ENCODE results near the gene NFYC.

NFYC gene

DNA sequence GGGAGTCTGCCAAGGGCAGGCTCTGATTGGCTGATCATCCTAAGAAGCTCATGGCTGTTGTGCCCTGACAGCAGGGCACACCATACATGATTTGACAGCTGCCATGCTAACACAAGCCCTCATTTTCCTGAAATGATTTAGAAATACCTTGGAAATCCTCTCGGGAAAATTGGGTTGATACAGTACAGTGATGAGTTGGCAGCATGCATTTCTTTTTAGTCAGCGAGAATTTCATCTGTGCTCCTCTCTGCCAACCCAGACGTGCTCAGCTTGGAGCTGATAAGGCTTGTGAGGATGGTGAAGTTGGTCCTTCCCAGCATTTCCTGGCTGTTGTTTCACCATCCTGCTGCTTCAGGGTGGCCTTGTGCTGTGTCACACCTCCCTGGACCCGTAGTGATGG is 69.5 kb downstream of the NFYC start:
- no peak for DNase-seq (ENCODE audit: low read depth)

- no peak for DNase-seq (ENCODE audit: low read depth)
Measured at GRCh38 chr1:40762144-40762923, 70.8 kb downstream of the NFYC start.

GRCh38 chr1:40763742-40764532 is 72.4 kb downstream of the NFYC start:
- no peak for DNase-seq (ENCODE audit: low read depth)

DNA sequence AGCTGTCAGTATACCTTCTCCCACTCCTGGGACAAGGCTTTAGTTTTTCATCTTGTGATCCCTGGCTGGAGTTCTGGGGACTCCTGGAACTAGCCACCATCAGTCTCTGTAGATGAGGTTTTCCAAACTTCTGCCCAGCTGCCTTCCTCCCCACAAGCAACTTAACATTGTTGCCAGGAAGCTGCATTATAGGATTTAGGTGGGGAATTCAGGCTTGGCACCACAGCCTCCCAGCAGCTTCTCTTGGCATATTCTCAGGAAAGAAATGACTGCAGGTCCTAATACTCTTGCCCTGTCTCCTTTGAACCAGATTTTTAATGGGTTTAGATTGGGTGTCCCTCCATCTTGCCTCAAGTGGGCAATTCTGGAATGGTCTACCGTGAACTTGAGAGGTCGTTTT is 73.5 kb downstream of the NFYC start:
- no peak for DNase-seq (ENCODE audit: low read depth)

DNA sequence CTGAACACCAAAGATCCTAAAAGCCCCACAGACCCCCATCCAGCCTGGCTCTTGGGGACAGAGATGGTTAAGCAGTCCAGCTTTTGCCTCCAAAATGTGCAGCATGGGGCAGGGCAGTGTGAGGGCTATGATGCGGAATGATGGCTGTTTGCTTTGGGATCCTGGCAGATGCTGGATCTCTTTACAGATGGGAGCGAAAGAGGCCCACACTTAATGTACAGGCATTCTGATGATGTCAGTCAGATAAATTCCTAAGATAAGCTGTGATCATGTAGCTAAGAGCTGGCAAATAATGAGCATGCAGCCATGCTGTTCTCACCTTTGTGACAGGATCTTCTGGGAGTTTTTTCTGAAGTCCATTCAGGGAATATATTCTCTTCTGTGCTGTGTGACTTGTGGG is 74.5 kb downstream of the NFYC start:
- no peak for DNase-seq (ENCODE audit: low read depth)

DNA sequence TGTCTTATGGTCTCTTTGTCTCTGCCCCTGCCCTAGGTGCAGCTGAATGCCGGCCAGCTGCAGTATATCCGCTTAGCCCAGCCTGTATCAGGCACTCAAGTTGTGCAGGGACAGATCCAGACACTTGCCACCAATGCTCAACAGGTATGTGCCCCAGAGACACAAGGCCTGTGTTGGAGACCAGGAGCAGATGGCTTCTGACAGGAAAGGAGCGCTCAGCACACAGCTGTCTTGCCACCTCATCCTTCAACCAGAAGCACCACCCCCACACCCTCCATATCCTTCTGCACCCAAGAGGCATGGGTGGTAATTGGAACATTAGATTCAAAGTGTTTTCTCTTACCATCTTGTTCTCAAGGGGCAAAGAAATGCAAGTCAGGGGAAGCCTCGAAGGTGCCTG is 75.1 kb downstream of the NFYC start:
- no peak for DNase-seq (ENCODE audit: low read depth)

DNA sequence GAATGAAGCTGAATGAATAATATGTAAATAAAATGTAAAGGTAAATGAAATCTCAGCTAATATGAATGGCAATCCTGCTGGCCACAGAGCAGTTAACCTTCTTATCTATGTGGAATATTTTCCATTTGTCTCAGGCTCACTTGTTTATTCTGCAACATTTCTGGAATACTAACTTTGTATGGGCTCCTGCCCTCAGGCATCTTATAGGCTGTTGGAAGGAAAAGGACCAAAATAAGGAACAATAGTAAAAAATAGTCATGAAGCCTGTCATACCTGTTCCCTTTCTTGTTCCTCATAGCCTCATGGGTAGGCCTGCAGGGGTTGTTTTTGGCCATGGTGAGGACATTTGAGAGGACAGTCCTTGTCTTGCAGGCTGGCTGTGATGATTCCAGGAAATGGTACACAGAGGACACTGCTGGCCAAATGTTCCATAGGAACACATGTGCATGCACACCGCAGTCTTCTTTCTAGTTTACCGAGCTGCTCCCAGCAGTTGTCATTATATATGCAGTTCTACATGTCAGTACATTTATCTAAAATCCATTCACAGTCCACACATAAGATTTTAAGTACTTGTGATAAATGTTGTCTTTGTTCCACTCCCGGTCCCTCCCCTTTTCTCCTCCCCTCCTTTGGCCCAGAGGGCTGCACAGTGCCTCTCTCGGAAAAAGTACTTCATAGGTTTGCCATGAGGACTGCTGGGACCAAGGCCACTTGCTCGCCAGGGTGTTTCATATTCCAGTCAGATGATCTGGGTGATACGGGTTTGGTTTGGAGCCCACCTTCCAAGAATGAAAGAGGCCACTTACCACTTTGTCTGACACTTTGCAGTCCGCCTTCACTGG is 76.9 kb downstream of the NFYC start:
- DNase-seq (ENCODE audit: low read depth) = no peak

GRCh38 chr1:40769815-40770214 is 78.3 kb downstream of the NFYC start:
- no peak for DNase-seq (ENCODE audit: low read depth)

GRCh38 chr1:40770296-40771070 is 79.0 kb downstream of the NFYC start:
- DNase-seq (ENCODE audit: low read depth) = no peak

DNA sequence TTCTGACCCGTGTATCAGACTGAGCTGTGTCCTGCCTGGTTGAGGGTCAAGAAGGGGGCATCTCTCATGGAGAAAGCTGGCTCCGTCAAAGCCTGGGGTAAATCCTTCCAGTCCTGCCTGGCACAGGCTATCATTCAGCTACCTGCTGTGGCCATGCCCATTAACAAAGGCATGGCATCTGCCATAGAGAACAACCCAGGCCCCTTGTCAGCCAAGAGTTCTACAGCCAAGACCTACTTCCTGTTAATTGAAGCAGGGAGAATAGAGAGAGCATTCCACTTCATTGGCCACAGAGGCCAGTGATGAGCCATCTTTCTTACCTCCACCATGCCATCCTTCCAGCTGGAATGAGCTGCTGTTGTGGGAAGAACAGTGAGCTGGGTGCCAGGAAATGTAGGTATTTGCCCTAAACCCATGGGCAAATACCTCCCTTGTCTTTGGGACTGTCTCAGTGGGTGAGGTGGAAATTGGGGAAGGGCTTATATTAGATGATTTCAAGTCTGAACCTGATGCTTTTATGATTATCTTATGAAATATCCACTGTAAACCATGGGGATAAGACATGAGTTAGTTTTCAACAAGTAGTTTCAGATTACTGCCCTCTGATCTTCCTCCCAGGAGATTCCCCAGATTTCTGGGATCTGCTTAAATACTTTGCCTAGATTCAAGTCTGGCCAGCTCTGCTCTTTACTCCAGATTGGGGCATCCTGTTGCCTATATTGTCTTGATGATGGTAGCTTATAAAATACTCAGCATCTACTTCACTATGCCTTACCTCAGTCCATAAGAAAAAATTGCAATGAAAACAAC is 80.8 kb downstream of the NFYC start:
- DNase-seq (ENCODE audit: low read depth) = no peak

DNA sequence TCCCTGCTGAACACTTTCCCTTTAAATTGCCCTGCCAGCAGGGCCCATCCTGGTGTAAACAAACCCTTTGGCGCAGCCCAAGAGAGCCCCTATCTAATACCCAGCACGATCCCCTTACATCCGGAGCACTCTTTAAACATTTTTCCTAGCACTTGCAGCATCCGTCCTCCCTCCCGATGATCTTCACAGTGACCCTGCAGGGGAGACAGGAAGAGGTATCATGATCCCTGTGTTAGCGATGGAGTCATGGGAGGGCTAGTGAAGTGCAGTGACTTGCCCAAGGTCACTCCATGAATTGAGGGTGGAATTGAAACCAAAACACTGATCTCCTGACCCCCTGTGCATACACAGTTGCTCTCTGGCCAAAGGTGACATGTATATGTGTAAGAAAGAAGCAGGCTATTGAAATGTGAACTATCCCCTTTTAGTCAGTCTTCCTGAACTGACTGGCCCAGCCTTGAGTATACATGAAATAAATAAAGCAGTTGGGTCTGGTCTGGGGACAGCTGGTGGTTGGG is 82.3 kb downstream of the NFYC start:
- no peak for DNase-seq (ENCODE audit: low read depth)

DNA sequence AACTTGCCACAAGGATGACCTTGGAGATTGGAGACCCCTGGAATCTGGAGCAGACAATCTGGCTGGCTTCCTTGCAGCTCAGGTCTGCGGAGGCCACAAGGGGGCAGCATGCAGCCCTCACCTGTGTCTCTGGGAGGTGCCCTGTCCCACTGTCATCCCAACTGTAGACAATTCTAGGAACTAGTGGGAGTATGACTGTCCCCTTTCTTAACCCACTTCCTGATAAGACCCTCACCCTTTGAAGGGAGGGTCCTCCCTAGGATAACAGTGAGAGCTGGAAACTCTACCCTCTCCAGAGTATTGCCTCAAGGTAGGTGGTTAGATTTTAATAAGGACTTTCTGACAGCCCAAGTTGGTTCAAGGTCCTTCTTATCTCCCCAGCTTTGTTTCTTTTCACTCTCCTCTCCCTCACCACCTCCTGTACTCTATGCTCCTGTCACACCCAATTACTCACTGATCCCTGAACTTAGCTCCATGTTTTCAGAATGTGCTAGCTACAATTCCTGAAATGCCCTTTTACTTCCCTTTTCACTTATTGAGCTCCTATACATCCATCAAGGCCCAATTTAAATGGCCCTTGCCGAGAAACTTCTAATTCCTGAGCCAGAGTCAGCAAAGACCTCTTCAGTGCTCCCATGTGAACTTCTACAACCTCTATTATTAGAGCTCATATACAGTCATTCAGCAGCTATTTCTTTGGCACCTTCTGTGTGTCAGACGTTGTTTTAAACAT is 82.9 kb downstream of the NFYC start:
- no peak for DNase-seq (ENCODE audit: low read depth)

- no peak for DNase-seq (ENCODE audit: low read depth)
Measured at GRCh38 chr1:40776236-40777072, 85.0 kb downstream of the NFYC start.

- no peak for DNase-seq (ENCODE audit: low read depth)
Measured at GRCh38 chr1:40777224-40777970, 85.9 kb downstream of the NFYC start.

DNA sequence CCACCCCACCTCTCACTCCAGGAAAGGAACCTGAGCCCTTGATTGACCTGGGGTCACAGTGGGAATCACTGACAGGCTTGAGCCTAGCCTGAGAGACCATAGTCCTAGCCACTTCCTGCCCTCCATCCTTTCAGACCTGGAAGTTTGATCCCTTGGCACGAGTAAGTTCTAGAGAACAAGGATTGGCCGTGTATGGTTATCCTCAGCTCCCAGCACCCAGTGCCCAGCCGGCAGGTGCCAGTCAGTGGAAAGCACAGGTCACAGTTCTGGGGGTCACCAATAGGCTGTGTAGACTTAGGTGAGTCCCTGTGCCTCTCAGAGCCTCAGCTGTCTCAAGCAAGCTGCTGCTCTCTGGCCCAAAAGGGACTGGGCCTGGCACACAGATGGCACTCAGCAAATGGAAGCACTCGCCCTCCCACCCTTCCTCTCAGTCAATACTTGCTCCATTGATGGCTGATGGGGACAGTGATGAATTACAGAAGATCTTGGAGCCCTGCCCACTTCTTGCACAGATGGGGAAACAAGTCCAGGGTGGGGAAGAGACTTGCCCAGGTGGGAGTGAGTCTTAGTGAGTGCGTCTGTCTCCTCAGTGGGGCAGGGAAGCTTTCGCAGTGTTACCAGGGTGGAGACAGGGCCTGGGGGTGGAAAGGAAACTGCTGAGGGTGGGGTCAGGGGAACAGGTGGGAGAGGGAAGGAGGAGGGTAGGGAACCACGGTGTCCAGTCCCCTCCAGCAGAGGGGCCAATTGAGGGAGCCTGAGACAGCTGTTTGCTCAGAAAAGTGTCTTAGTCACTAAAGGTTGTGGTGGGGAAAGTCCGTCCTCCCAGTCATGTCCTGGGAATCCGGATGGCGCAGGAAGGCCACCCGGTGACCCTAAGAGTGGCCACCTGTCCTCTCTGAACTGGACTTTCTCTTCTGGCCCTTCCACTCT is 89.4 kb downstream of the NFYC start:
- DNase-seq (ENCODE audit: low read depth) = no peak

DNA sequence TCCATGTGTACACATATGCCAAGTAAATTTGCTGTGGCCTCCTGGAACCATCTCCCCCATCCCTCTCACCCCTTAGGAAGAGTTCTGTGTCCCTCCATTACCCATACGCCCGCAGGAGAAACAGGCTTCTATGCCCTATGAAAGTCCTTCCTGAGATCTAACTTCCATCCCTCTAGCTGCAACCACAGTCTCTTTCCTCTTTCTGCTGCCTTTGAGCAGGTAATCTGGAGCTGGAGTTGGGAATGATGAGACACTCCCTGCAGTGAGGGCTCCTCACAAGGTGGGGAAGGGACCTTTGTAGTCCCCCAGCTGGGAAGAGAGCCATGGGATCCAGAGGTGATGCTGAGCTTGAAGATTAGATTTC is 90.1 kb downstream of the NFYC start:
- no peak for DNase-seq (ENCODE audit: low read depth)

- no peak for DNase-seq (ENCODE audit: low read depth)
Measured at GRCh38 chr1:40782371-40782956, 91.0 kb downstream of the NFYC start.
